ENCODE results near the gene KEL.
"Not testable (repeated sequence)": the region's sequence is repeated elsewhere in the genome, so short reads cannot be mapped to it uniquely, and the experiment has no call there.

KEL gene

GRCh38 chr7:142961973-142962926 lies at the start of gene KEL:
KEL (minus strand) TSS chr7:142962363; CDS start chr7:142962206, 157 bp downstream.
- no peak for DNase-seq (ENCODE audit: low spot score)

- DNase-seq (ENCODE audit: low spot score) = peak; percentile 57
Observed at GRCh38 chr7:143008007-143008901, 46.1 kb upstream of the KEL start.

GRCh38 chr7:143005632-143006260 lies 43.6 kb upstream of the KEL start:
- no peak for DNase-seq (ENCODE audit: low spot score)

- peak; percentile 27 for DNase-seq (ENCODE audit: low spot score)
Observed at GRCh38 chr7:143003393-143004051, 41.4 kb upstream of the KEL start.

- DNase-seq (ENCODE audit: low spot score) = no peak
Observed at GRCh38 chr7:143002898-143003297, 40.7 kb upstream of the KEL start.

- DNase-seq (ENCODE audit: low spot score) = no peak
Observed at GRCh38 chr7:143002106-143002505, 39.9 kb upstream of the KEL start.

- no peak for DNase-seq (ENCODE audit: low spot score)
Observed at GRCh38 chr7:143000648-143001047, 38.5 kb upstream of the KEL start.

- no peak for DNase-seq (ENCODE audit: low spot score)
Observed at GRCh38 chr7:142999793-143000192, 37.6 kb upstream of the KEL start.

- no peak for DNase-seq (ENCODE audit: low spot score)
Observed at GRCh38 chr7:142998966-142999365, 36.8 kb upstream of the KEL start.

GRCh38 chr7:142997456-142997989 lies 35.4 kb upstream of the KEL start:
- DNase-seq (ENCODE audit: low spot score) = no peak

- no peak for DNase-seq (ENCODE audit: low spot score)
Observed at GRCh38 chr7:142992427-142992826, 30.3 kb upstream of the KEL start.

GRCh38 chr7:142984297-142984696 lies 22.1 kb upstream of the KEL start:
- no peak for DNase-seq (ENCODE audit: low spot score)

- DNase-seq (ENCODE audit: low spot score) = no peak
Observed at GRCh38 chr7:142983825-142984224, 21.7 kb upstream of the KEL start.

- DNase-seq (ENCODE audit: low spot score) = not testable (repeated sequence)
Observed at GRCh38 chr7:142978402-142978801, 16.2 kb upstream of the KEL start.

GRCh38 chr7:142974626-142975025 lies 12.5 kb upstream of the KEL start:
- no peak for DNase-seq (ENCODE audit: low spot score)

GRCh38 chr7:142969183-142969582 lies 7.0 kb upstream of the KEL start:
- no peak for DNase-seq (ENCODE audit: low spot score)

GRCh38 chr7:142968229-142968628 lies 6.1 kb upstream of the KEL start:
- DNase-seq (ENCODE audit: low spot score) = no peak

GRCh38 chr7:142964502-142965246 lies 2.5 kb upstream of the KEL start:
- no peak for DNase-seq (ENCODE audit: low spot score)

GRCh38 chr7:142963993-142964392 lies 1.8 kb upstream of the KEL start:
- DNase-seq (ENCODE audit: low spot score) = no peak

- no peak for DNase-seq (ENCODE audit: low spot score)
Observed at GRCh38 chr7:142962991-142963390, 828 bp upstream of the KEL start.

- no peak for DNase-seq (ENCODE audit: low spot score)
Observed at GRCh38 chr7:142961595-142961972, 579 bp downstream of the KEL start.
